ENCODE results near the gene TM2D1. TPM values are rescaled to one million over a fixed set of nuclear protein-coding genes. Genes with fewer than 3 reads are reported as not detected.

The TM2D1 gene
- total and polyA plus RNA-seq, 10 of the 15 experiments (the other 5 are each of a cell fraction or from before 2014, with no cell fraction given): 21.0 to 46.6 (median 36.7) TPM

DNA sequence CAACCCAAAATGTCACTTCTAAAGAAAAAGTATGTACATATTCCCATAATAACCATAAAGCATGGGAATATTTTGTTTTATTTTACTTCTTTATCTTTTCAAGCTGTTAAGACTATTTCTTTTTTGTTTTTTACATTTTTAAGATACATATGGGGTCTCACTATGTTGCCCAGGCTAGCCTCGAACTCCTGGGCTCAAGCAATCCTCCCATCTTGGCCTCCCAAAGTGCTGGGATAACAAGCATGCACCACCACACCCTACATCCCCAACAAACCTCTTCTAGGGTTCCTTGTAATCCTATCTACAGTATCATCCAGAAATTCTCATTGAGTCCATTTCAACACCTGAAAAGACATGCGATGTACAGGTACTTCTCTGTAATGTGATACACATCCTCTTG lies 87.5 kb downstream of the TM2D1 start:
- ChIA-PET RAD21 (ENCODE audit: unreplicated experiment) (no interaction called here), SMC1A (ENCODE audit: uncharacterized antibody, unreplicated experiment) (no interaction called here), POLR2A (no interaction called here), CTCF (no interaction called here)
- no TSS peak for BruUV-seq (replicated peaks)
- Histone ChIP-seq H3K27ac (ENCODE audit: control insufficient read depth, insufficient read depth) (no peak overlapping the region), H3K9ac (ENCODE audit: control insufficient read depth, insufficient read depth, low read length) (no peak overlapping the region), H3K9me3 (replicated peaks; ENCODE audit: control insufficient read depth, insufficient read depth, low read length) (no peaks in the 10 kb centered on the region), H3K4me2 (ENCODE audit: control insufficient read depth, insufficient read depth) (no peak overlapping the region), H2AFZ (ENCODE audit: control insufficient read depth, low read depth, low read length) (no peak overlapping the region), H3K4me3 (no peak overlapping the region), H4K20me1 (ENCODE audit: control insufficient read depth, insufficient read depth) (no peaks in the 10 kb centered on the region), H3K27me3 (replicated peaks in 1 of 2; ENCODE audit: control insufficient read depth in 2 of 2, insufficient read depth in 2 of 2, low read length in 1 of 2) (no peaks in the 10 kb centered on the region; a peak in 1 of 4 replicates), H3K36me3 (ENCODE audit: control insufficient read depth in 2 of 2, insufficient read depth in 2 of 2, low read length in 1 of 2) (no peaks in the 10 kb centered on the region), H3K4me1 (ENCODE audit: control insufficient read depth, insufficient read depth, low read length) (0 out of 2 replicates have a peak, but pooled peaks cover 4% of the 10 kb centered on the region), H3K79me2 (ENCODE audit: control insufficient read depth, insufficient read depth, low read length) (no peaks in the 10 kb centered on the region)
- DNase-seq (ENCODE audit: low read depth, low spot score) (no peak), FAIRE-seq (no peak), ATAC-seq (no peak)
- intact Hi-C loops (cut with micrococcal nuclease; ENCODE audit: unreplicated experiment) (no loop called here), in situ Hi-C loops (cut with MboI) (no loop called here)
- 48% methylated on average over 2 of the region's 2 CpGs for WGBS (ENCODE audit: insufficient coverage, insufficient replicate concordance, low lambda C conversion rate, missing lambda C conversion rate)
- TF ChIP-seq MTA3 (IDR thresholded peaks at IDR 0.05; ENCODE audit: borderline replicate concordance, low read length): no peak
- TF ChIP-seq MEF2B (IDR thresholded peaks at IDR 0.05; ENCODE audit: partially characterized antibody, poor library complexity, severe bottlenecking): no peak
- TF ChIP-seq IKZF1 (conservative IDR thresholded peaks at IDR 0.05): no peak
- no peak for TF ChIP-seq HDAC2 (IDR thresholded peaks at IDR 0.05)
- TF ChIP-seq ASH2L (IDR thresholded peaks at IDR 0.05; ENCODE audit: borderline replicate concordance, low read depth): no peak
- no peak for TF ChIP-seq TCF3 (IDR thresholded peaks at IDR 0.05; ENCODE audit: borderline replicate concordance, insufficient read depth, low read depth, low read length)
- TF ChIP-seq, protein P1, sequence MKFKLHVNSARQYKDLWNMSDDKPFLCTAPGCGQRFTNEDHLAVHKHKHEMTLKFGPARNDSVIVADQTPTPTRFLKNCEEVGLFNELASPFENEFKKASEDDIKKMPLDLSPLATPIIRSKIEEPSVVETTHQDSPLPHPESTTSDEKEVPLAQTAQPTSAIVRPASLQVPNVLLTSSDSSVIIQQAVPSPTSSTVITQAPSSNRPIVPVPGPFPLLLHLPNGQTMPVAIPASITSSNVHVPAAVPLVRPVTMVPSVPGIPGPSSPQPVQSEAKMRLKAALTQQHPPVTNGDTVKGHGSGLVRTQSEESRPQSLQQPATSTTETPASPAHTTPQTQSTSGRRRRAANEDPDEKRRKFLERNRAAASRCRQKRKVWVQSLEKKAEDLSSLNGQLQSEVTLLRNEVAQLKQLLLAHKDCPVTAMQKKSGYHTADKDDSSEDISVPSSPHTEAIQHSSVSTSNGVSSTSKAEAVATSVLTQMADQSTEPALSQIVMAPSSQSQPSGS (IDR thresholded peaks at IDR 0.05; ENCODE audit: low read length): no peak
- TF ChIP-seq MYB (IDR thresholded peaks at IDR 0.05; ENCODE audit: borderline replicate concordance, low read depth, low read length): no peak
- no peak for TF ChIP-seq SIX5 (IDR thresholded peaks at IDR 0.05; ENCODE audit: low read depth, low read length, severe bottlenecking)
- TF ChIP-seq SREBF2 (IDR thresholded peaks at IDR 0.05; ENCODE audit: low read length): no peak
- TF ChIP-seq BRCA1 (IDR thresholded peaks at IDR 0.05; ENCODE audit: low read depth, low read length): no peak
- TF ChIP-seq NFXL1 (IDR thresholded peaks at IDR 0.05; ENCODE audit: borderline replicate concordance): no peak
- TF ChIP-seq MXI1 (IDR thresholded peaks at IDR 0.05; ENCODE audit: low read depth, low read length): no peak
- TF ChIP-seq RELA (IDR thresholded peaks at IDR 0.05; ENCODE audit: borderline replicate concordance, partially characterized antibody): no peak
- no peak for TF ChIP-seq NFYA (IDR thresholded peaks at IDR 0.05; ENCODE audit: borderline replicate concordance, low read depth, low read length)
- TF ChIP-seq, protein P2, sequence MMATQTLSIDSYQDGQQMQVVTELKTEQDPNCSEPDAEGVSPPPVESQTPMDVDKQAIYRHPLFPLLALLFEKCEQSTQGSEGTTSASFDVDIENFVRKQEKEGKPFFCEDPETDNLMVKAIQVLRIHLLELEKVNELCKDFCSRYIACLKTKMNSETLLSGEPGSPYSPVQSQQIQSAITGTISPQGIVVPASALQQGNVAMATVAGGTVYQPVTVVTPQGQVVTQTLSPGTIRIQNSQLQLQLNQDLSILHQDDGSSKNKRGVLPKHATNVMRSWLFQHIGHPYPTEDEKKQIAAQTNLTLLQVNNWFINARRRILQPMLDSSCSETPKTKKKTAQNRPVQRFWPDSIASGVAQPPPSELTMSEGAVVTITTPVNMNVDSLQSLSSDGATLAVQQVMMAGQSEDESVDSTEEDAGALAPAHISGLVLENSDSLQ (IDR thresholded peaks at IDR 0.05): no peak
- TF ChIP-seq, protein P3, sequence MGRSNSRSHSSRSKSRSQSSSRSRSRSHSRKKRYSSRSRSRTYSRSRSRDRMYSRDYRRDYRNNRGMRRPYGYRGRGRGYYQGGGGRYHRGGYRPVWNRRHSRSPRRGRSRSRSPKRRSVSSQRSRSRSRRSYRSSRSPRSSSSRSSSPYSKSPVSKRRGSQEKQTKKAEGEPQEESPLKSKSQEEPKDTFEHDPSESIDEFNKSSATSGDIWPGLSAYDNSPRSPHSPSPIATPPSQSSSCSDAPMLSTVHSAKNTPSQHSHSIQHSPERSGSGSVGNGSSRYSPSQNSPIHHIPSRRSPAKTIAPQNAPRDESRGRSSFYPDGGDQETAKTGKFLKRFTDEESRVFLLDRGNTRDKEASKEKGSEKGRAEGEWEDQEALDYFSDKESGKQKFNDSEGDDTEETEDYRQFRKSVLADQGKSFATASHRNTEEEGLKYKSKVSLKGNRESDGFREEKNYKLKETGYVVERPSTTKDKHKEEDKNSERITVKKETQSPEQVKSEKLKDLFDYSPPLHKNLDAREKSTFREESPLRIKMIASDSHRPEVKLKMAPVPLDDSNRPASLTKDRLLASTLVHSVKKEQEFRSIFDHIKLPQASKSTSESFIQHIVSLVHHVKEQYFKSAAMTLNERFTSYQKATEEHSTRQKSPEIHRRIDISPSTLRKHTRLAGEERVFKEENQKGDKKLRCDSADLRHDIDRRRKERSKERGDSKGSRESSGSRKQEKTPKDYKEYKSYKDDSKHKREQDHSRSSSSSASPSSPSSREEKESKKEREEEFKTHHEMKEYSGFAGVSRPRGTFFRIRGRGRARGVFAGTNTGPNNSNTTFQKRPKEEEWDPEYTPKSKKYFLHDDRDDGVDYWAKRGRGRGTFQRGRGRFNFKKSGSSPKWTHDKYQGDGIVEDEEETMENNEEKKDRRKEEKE (IDR thresholded peaks at IDR 0.05): no peak

Data from GM12878 (cell line).